GM19452 (cell line): ENCODE measurements around the gene WFIKKN1.
"Not testable (repeated sequence)": the region's sequence is repeated elsewhere in the genome, so short reads cannot be mapped to it uniquely, and the experiment has no call there.

Experiments
- ATAC-seq: cut with Tn5 transposase; IDR thresholded peaks from one replicate; pipeline ENCODE4 v1.9.1; 2021; ENCODE audit not compliant: unreplicated experiment

The WFIKKN1 gene

GRCh38 chr16:595094-595528 lies 35.7 kb upstream of the WFIKKN1 start:
- no peak for ATAC-seq

GRCh38 chr16:595942-596735 lies 34.6 kb upstream of the WFIKKN1 start:
- ATAC-seq, result no peak

GRCh38 chr16:596736-597060 lies 34.1 kb upstream of the WFIKKN1 start:
- ATAC-seq, result no peak

- ATAC-seq, result not testable (repeated sequence)
Observed at GRCh38 chr16:597655-598054, 33.1 kb upstream of the WFIKKN1 start.

- no peak for ATAC-seq
Observed at GRCh38 chr16:598823-599739, 31.7 kb upstream of the WFIKKN1 start.

GRCh38 chr16:600781-601180 lies 30.0 kb upstream of the WFIKKN1 start:
- no peak for ATAC-seq

- ATAC-seq, result no peak
Observed at GRCh38 chr16:603933-604332, 26.9 kb upstream of the WFIKKN1 start.

GRCh38 chr16:606656-607307 lies 24.0 kb upstream of the WFIKKN1 start:
- no peak for ATAC-seq

- ATAC-seq, result no peak
Observed at GRCh38 chr16:608019-608418, 22.8 kb upstream of the WFIKKN1 start.

- ATAC-seq, result no peak
Observed at GRCh38 chr16:609316-609715, 21.5 kb upstream of the WFIKKN1 start.

GRCh38 chr16:609984-610383 lies 20.8 kb upstream of the WFIKKN1 start:
- ATAC-seq, result no peak

GRCh38 chr16:610513-611381 lies 20.0 kb upstream of the WFIKKN1 start:
- no peak for ATAC-seq

GRCh38 chr16:615122-615521 lies 15.7 kb upstream of the WFIKKN1 start:
- no peak for ATAC-seq

GRCh38 chr16:616733-617586 lies 13.8 kb upstream of the WFIKKN1 start:
- no peak for ATAC-seq

- ATAC-seq, result no peak
Observed at GRCh38 chr16:617855-618254, 12.9 kb upstream of the WFIKKN1 start.

GRCh38 chr16:619476-620100 lies 11.2 kb upstream of the WFIKKN1 start:
- no peak for ATAC-seq

GRCh38 chr16:620700-621525 lies 9.9 kb upstream of the WFIKKN1 start:
- ATAC-seq, result no peak

GRCh38 chr16:621526-622105 lies 9.2 kb upstream of the WFIKKN1 start:
- no peak for ATAC-seq
